ENCODE results near the gene ZCCHC24.

Gene ZCCHC24

GRCh38 chr10:79355420-79356017 lies 89.9 kb downstream of the ZCCHC24 start:
- no peak overlapping the region for H3K4me3 ChIP-seq (ENCODE audit: low read depth, low read length)
- TF ChIP-seq CTCF (IDR thresholded peaks at IDR 0.05; ENCODE audit: low read depth, low read length): no peak

DNA sequence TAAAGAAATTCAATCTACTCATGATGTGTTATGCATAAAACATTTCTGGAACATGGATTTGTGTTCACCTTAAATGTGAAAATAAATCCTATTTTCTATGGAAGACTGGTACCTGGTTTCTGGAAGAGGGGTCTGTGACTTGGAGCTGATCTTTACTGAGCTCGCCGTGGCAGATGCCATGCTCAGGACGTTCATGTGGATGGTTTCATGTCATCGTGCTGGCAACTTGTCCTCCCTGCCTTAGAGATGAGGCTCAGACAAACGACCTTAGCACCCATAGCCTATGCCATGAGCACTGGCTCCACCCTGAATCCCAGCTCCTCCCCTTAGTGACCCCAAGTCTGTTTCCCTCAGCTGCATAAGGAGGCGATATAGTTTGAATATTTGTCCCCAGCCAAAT lies 90.8 kb downstream of the ZCCHC24 start:
- no peak for TF ChIP-seq CTCF (IDR thresholded peaks at IDR 0.05; ENCODE audit: low read depth, low read length)
- no peak overlapping the region for H3K4me3 ChIP-seq (ENCODE audit: low read depth, low read length)

- no peak overlapping the region for H3K4me3 ChIP-seq (ENCODE audit: low read depth, low read length)
- no peak for TF ChIP-seq CTCF (IDR thresholded peaks at IDR 0.05; ENCODE audit: low read depth, low read length)
Observed at GRCh38 chr10:79354141-79354540, 91.3 kb downstream of the ZCCHC24 start.

DNA sequence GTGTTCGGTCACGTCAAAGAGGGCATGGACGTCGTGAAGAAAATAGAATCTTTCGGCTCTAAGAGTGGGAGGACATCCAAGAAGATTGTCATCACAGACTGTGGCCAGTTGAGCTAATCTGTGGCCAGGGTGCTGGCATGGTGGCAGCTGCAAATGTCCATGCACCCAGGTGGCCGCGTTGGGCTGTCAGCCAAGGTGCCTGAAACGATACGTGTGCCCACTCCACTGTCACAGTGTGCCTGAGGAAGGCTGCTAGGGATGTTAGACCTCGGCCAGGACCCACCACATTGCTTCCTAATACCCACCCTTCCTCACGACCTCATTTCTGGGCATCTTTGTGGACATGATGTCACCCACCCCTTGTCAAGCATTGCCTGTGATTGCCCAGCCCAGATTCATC lies 91.7 kb downstream of the ZCCHC24 start:
- TF ChIP-seq CTCF (IDR thresholded peaks at IDR 0.05; ENCODE audit: low read depth, low read length): no peak
- H3K4me3 ChIP-seq (ENCODE audit: low read depth, low read length): no peak overlapping the region

DNA sequence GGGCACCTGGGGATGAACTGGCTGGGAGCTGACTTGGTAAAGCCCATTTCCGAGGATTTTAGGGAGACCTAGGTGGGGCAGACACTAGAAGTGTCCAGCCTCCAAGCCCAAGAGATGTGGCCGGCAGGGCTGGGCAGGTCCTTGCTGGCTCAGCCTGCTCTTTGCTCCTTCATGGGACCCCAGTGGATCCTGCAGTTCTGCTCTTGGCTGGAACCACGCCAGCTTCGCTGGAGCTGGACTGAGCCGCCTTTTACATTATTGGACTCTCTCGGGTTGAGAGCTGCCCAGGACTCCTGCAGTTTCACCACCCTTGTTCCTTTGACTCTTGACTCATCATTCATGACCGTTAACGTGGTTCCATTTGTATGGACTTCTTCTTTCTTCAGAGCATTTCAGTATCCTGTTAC lies 92.4 kb downstream of the ZCCHC24 start:
- no peak overlapping the region for H3K4me3 ChIP-seq (ENCODE audit: low read depth, low read length)
- no peak for TF ChIP-seq CTCF (IDR thresholded peaks at IDR 0.05; ENCODE audit: low read depth, low read length)

GRCh38 chr10:79352035-79352877 lies 93.2 kb downstream of the ZCCHC24 start:
- H3K4me3 ChIP-seq (ENCODE audit: low read depth, low read length): no peak overlapping the region
- no peak for TF ChIP-seq CTCF (IDR thresholded peaks at IDR 0.05; ENCODE audit: low read depth, low read length)

DNA sequence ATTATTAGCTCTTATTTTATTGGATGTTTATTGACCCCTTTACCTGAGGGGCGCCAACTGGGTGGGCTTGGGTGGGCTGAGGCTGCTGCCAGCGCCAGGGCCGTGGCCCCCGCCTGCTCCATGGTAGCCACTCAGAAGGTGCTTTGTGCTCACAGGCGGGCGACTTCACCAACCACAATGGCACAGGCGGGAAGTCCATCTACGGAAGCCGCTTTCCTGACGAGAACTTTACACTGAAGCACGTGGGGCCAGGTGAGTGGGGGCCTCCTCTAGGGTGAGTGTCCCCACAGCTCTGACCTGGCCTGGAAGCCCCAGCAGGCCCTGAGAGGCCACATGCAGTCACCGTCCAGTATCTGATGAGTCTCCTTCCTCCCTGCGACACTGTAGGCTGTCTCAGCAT lies 94.1 kb downstream of the ZCCHC24 start:
- no peak overlapping the region for H3K4me3 ChIP-seq (ENCODE audit: low read depth, low read length)
- no peak for TF ChIP-seq CTCF (IDR thresholded peaks at IDR 0.05; ENCODE audit: low read depth, low read length)

Measured in WI38 (cell line).